HG03064 (cell line): Measurements from ENCODE around the gene ZBTB18.
A peak's percentile ranks its signal among the peaks of the same experiment; 100 is the strongest.
"Not testable (repeated sequence)": the region's sequence is repeated elsewhere in the genome, so short reads cannot be mapped to it uniquely, and the experiment has no call there.

Source experiments
- ATAC-seq: cut with Tn5 transposase; IDR thresholded peaks from one replicate; pipeline ENCODE4 v1.9.1; 2021; ENCODE audit warnings: low read depth; ENCODE audit not compliant: unreplicated experiment

ZBTB18 gene

GRCh38 chr1:244037252-244037651 lies 13.8 kb upstream of the ZBTB18 start:
- no peak for ATAC-seq

DNA sequence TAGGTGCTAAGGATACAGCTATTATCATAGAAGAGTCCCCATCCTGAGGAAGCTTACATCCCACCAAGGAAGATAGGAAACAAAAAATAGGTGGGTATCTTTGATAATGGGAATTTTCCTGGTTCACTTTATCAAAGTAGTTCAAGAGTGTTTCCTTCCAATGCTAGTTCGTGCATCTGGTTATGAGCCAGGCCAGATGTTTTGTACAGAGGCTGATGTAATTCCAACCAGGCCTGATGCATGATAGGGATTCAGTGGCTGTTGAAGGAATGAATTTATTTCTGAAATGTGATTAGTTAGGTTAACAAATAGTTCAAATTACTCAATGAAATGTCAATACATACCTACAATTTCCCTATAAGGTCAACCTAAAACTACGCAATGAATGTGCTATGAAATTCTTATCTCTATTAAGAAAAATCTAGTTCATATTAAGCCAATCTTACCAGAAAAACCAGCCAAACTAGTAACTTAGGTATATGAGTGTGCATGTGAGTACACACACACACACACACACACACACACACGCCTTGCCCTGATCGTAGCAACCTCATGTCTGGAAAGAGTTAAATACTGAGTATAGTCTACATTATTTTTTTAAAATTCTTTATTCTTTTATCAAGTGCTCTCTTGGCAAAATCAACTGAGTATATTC lies 9.5 kb upstream of the ZBTB18 start:
- ATAC-seq: no peak

DNA sequence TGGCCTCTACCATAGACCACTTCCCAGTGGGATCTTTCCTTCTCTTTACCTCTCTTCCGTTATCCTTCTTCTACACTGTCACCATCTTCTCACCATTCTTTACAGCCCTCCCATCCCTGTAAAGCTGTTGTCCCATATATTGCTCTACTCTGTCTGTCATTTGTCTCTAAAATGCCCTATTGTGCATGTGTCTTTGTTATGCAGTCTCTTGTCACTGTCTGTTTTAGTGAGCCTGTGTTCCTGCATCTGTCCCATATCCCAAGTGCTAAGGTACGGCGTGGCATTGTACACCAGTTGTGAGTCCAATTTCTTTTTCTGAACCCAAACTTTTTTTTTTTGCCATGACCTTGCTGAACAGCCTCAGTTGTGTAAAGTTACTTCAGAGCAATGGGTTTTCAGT lies 8.8 kb upstream of the ZBTB18 start:
- no peak for ATAC-seq

DNA sequence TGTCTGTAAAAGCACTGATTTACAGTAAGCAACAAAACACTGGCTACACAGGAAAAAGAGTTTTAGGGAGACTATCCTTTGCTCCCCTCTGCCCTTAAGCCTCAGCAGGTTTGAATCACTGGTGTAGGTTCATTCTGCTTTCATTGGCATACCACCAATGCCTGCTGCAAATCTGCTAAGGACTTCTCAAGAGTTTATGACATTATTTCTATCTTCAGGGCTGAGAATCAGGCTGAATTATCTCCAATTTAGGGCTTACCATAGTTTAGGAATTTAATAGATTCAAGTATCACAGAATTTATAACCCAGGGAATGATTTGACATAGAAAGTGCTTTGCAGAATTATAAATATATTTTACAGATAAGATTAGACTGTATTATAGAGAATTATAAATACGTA lies 6.7 kb upstream of the ZBTB18 start:
- ATAC-seq: no peak

- ATAC-seq: not testable (repeated sequence)
Measured at GRCh38 chr1:244046254-244046653, 4.8 kb upstream of the ZBTB18 start.

- no peak for ATAC-seq
Measured at GRCh38 chr1:244046907-244047611, 4.0 kb upstream of the ZBTB18 start.

- peak; percentile 72 for ATAC-seq
Measured at GRCh38 chr1:244047621-244048255, 3.3 kb upstream of the ZBTB18 start.

DNA sequence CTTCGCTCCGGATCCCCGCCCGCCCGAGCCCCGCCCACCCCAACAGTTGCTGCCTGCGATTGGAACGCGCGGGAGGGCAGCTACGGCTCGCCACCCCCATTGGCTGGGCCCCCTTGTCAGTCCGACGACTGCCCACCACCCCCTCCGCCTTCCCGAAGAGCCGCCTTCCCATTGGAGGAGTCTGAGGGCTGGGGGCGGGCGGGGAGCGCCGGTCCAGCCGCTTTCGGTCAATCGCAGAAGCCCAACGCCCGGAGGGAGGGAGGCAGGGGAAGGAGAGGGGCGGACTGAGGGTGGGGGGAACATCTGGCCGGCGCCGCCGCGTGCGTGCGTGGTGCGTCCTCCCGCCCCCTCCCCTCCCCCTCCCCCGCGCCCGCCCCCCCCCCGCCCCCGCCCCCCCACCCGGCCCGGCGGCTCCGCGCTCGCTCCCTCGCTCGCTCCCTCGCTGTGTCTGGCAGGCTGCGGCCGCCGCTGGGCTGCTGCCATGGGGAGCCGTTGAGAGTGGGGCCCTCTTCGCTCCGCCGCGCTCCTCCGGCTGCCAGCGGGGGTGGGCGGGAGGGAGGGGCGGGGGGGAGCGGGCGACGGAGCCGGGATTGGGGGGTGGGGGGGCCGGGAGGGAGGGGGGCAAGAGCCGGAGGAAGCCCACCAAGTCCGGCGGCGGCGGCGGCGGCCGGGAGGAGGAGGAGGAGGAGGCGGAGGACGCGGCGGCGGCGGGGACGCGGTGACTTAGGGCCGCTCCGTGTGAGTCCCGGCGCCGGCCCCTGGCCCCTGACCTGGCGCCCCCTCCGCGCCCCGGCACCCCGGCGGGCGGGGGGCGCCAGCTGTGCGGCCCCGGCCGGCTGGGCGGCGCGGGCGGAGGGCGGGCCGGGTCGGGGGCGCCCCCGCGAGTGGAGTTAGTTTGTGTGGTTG lies 2.6 kb upstream of the ZBTB18 start:
- peak; percentile 67 for ATAC-seq

GRCh38 chr1:244049162-244050013 lies 1.7 kb upstream of the ZBTB18 start:
- no peak for ATAC-seq

DNA sequence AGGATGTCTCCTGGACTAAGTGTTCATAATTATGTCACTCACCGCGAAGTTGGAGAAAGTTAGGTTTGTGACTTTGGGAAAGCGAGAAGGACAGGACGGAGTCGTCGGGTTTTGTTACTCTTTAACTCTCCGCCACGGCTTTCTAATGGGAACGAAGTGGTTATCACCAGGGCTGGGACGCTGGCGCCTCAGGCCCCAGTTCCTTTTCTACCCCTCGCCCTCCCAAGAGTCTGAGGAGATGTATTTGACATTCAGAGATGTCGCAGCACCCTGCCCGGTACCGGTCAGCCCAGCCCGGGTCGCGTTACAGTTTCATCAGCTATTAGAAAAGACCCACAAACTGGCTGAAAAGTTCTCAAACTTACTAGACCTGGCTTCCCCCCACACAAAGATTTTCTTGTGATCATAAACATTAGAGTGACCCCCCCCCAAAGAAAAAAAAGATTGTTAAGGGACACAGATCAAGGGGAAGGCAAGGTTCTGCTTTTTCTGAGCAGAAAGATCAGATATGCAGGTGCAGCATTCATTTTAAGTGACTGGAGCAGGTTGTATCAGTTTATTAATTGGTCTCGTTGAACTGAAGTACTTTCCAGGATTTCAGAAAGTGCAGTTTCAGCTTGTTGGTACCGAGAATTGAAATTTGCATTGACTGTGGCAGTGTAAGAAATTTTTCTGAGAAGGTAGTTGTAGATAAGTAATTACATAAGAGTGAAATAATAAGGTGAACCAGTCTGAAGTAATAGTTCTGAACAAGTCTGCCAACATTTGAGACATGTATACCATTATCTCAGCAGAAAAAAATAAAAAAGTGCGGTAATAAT lies 859 bp upstream of the ZBTB18 start:
- no peak for ATAC-seq

- no peak for ATAC-seq
Measured at GRCh38 chr1:244052016-244052727, 1.1 kb downstream of the ZBTB18 start.

GRCh38 chr1:244052728-244053312 lies 1.7 kb downstream of the ZBTB18 start:
- no peak for ATAC-seq

DNA sequence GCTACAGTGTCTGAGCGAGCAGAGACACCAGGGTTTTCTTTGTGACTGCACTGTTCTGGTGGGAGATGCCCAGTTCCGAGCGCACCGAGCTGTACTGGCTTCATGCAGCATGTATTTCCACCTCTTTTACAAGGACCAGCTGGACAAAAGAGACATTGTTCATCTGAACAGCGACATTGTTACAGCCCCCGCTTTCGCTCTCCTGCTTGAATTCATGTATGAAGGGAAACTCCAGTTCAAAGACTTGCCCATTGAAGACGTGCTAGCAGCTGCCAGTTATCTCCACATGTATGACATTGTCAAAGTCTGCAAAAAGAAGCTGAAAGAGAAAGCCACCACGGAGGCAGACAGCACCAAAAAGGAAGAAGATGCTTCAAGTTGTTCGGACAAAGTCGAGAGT lies 2.7 kb downstream of the ZBTB18 start:
- no peak for ATAC-seq

DNA sequence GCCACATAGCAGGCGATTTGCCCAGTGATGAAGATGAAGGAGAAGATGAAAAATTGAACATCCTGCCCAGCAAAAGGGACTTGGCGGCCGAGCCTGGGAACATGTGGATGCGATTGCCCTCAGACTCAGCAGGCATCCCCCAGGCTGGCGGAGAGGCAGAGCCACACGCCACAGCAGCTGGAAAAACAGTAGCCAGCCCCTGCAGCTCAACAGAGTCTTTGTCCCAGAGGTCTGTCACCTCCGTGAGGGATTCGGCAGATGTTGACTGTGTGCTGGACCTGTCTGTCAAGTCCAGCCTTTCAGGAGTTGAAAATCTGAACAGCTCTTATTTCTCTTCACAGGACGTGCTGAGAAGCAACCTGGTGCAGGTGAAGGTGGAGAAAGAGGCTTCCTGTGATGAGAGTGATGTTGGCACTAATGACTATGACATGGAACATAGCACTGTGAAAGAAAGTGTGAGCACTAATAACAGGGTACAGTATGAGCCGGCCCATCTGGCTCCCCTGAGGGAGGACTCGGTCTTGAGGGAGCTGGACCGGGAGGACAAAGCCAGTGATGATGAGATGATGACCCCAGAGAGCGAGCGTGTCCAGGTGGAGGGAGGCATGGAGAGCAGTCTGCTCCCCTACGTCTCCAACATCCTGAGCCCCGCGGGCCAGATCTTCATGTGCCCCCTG lies 3.3 kb downstream of the ZBTB18 start:
- no peak for ATAC-seq

DNA sequence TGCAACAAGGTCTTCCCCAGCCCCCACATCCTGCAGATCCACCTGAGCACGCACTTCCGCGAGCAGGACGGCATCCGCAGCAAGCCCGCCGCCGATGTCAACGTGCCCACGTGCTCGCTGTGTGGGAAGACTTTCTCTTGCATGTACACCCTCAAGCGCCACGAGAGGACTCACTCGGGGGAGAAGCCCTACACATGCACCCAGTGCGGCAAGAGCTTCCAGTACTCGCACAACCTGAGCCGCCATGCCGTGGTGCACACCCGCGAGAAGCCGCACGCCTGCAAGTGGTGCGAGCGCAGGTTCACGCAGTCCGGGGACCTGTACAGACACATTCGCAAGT lies 3.8 kb downstream of the ZBTB18 start:
- ATAC-seq: no peak

- ATAC-seq: no peak
Measured at GRCh38 chr1:244056577-244056976, 5.5 kb downstream of the ZBTB18 start.

DNA sequence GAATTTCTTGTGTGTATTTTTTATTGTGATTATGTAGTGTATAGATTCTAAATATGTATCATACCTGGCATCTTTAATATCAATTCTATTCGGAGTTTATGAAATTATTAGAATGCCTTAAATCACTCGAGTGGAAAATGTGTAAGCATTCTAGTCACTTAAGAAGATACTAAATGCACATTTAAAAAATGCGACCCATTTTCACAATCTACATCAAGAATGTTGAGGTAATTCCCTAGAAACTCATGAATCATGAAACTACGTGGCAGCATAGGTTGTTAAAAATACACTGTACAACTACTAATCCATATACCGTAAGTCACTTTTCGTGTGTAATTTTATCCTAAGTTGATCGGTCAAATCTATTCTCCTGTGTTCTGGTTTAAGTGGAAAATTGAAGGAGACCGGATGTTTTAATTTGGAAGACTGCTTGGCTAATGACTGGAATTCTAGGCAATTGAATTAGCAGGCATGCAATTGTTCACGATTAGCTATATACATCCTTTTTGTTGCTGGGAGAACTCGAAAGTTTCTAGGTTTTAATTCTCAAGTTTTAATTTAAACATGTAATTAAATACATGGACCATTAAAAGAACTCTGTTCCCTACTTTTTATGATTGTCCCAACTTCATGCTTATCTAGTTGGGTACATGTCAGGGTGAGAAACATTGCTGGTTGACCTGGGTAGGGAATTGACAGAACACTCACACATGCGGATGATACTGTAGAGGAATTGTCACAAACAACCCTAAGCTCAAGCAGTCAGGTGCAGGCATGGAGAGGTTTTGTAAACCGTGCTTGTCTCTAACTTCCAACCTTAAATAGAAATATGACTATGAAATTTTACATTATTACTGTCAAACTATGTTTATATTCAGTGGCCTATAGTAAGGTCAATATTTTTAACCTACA lies 6.6 kb downstream of the ZBTB18 start:
- ATAC-seq: no peak
